BLaER1 (cell line): ENCODE measurements around the gene RHOBTB1.
A peak's percentile ranks its signal among the peaks of the same experiment; 100 is the strongest.
"Not testable (repeated sequence)": the region's sequence is repeated elsewhere in the genome, so short reads cannot be mapped to it uniquely, and the experiment has no call there.

ENCODE experiments used
- H3K27ac ChIP-seq: shearing (Covaris generic); formaldehyde crosslinking; 2 replicates; pipeline ENCODE4 v1.8.1; 2022
- H3K27me3 ChIP-seq: shearing (Covaris generic); formaldehyde crosslinking; 2 replicates; pipeline ENCODE4 v1.8.1; 2022
- H3K36me3 ChIP-seq: shearing (Covaris generic); formaldehyde crosslinking; 2 replicates; pipeline ENCODE4 v1.8.1; 2022
- H3K4me1 ChIP-seq: shearing (Covaris generic); formaldehyde crosslinking; 2 replicates; pipeline ENCODE4 v1.8.1; 2022
- H3K4me2 ChIP-seq: shearing (Covaris generic); formaldehyde crosslinking; 2 replicates; pipeline ENCODE4 v1.8.1; 2022
- H3K4me3 ChIP-seq: shearing (Covaris generic); formaldehyde crosslinking; 2 replicates; pipeline ENCODE4 v1.8.1; 2022
- H3K9ac ChIP-seq: shearing (Covaris generic); formaldehyde crosslinking; 2 replicates; pipeline ENCODE4 v1.8.1; 2022
- H3K9me3 ChIP-seq: shearing (Covaris generic); formaldehyde crosslinking; 2 replicates; pipeline ENCODE4 v1.8.1; 2022
- H4K20me1 ChIP-seq: shearing (Covaris generic); formaldehyde crosslinking; 2 replicates; pipeline ENCODE4 v1.8.1; 2022
- Cebpa-rat ChIP-seq: shearing (Covaris generic); IDR thresholded peaks from 2 replicates; pipeline ENCODE4 v1.8.1; 2022

RHOBTB1 gene

GRCh38 chr10:60908896-60909295 lies 35.1 kb downstream of the RHOBTB1 start:
- no peak overlapping the region for H3K27ac ChIP-seq
- H4K20me1 ChIP-seq, result no peaks in the 10 kb centered on the region; the same call in 1 of the 2 replicates
- H3K36me3 ChIP-seq, result peaks cover 28% of the 10 kb centered on the region
- no peak for TF ChIP-seq Cebpa-rat
- no peaks in the 10 kb centered on the region for H3K27me3 ChIP-seq
- peaks cover 52% of the 10 kb centered on the region for H3K4me1 ChIP-seq
- H3K9me3 ChIP-seq, result peaks cover 24% of the 10 kb centered on the region
- no peak overlapping the region for H3K4me3 ChIP-seq
- H3K4me2 ChIP-seq, result peak overlapping the region; percentile 18
- H3K9ac ChIP-seq, result no peak overlapping the region

GRCh38 chr10:60908031-60908430 lies 36.0 kb downstream of the RHOBTB1 start:
- Histone ChIP-seq H3K4me2 (no peak overlapping the region), H3K27me3 (no peaks in the 10 kb centered on the region), H3K4me3 (no peak overlapping the region), H3K27ac (no peak overlapping the region), H3K4me1 (peaks cover 45% of the 10 kb centered on the region), H3K36me3 (peaks cover 32% of the 10 kb centered on the region), H3K9me3 (peaks cover 24% of the 10 kb centered on the region), H4K20me1 (no peaks in the 10 kb centered on the region; the same call in 1 of the 2 replicates), H3K9ac (no peak overlapping the region)
- no peak for TF ChIP-seq Cebpa-rat

- H3K4me2 ChIP-seq, result no peak overlapping the region
- no peak overlapping the region for H3K27ac ChIP-seq
- H3K36me3 ChIP-seq, result peaks cover 37% of the 10 kb centered on the region
- H3K9me3 ChIP-seq, result peaks cover 24% of the 10 kb centered on the region
- H3K9ac ChIP-seq, result no peak overlapping the region
- H3K4me3 ChIP-seq, result no peak overlapping the region
- H4K20me1 ChIP-seq, result no peaks in the 10 kb centered on the region
- no peak for TF ChIP-seq Cebpa-rat
- H3K27me3 ChIP-seq, result no peaks in the 10 kb centered on the region
- peaks cover 37% of the 10 kb centered on the region for H3K4me1 ChIP-seq
These were observed 36.7 kb downstream of the RHOBTB1 start for GRCh38 chr10:60907236-60907635.

- H3K4me2 ChIP-seq, H3K9ac ChIP-seq, H3K27ac ChIP-seq, H4K20me1 ChIP-seq, H3K27me3 ChIP-seq, H3K4me3 ChIP-seq: not testable (repeated sequence)
- Histone ChIP-seq H3K4me1 (peaks cover 34% of the 10 kb centered on the region), H3K9me3 (peaks cover 24% of the 10 kb centered on the region), H3K36me3 (peaks cover 39% of the 10 kb centered on the region)
These were observed 37.2 kb downstream of the RHOBTB1 start for GRCh38 chr10:60906825-60907224.

- no peak overlapping the region for H3K27ac ChIP-seq
These were observed 37.6 kb downstream of the RHOBTB1 start for GRCh38 chr10:60906411-60906810.

GRCh38 chr10:60905580-60905979 lies 38.4 kb downstream of the RHOBTB1 start:
- Histone ChIP-seq H3K9me3 (peaks cover 24% of the 10 kb centered on the region), H3K9ac (no peak overlapping the region), H4K20me1 (no peaks in the 10 kb centered on the region), H3K4me1 (peaks cover 21% of the 10 kb centered on the region), H3K27me3 (no peaks in the 10 kb centered on the region), H3K27ac (no peak overlapping the region), H3K4me2 (no peak overlapping the region), H3K4me3 (no peak overlapping the region), H3K36me3 (peaks cover 41% of the 10 kb centered on the region)
- no peak for TF ChIP-seq Cebpa-rat

More at GRCh38 chr10:60906411-60906810, 37.6 kb downstream of the RHOBTB1 start:
- TF ChIP-seq Cebpa-rat, result no peak
- Histone ChIP-seq H4K20me1 (no peaks in the 10 kb centered on the region), H3K9me3 (peaks cover 24% of the 10 kb centered on the region), H3K4me3 (no peak overlapping the region), H3K9ac (no peak overlapping the region), H3K27me3 (no peaks in the 10 kb centered on the region), H3K4me1 (peaks cover 30% of the 10 kb centered on the region), H3K36me3 (peaks cover 41% of the 10 kb centered on the region), H3K4me2 (no peak overlapping the region)

GRCh38 chr10:60903096-60903495 lies 40.9 kb downstream of the RHOBTB1 start:
- H3K4me3 ChIP-seq, result no peak overlapping the region
- H3K9me3 ChIP-seq, result peaks cover 24% of the 10 kb centered on the region
- no peak overlapping the region for H3K27ac ChIP-seq
- no peaks in the 10 kb centered on the region for H4K20me1 ChIP-seq
- no peak for TF ChIP-seq Cebpa-rat
- H3K9ac ChIP-seq, result no peak overlapping the region
- H3K36me3 ChIP-seq, result peaks cover 49% of the 10 kb centered on the region
- no peaks in the 10 kb centered on the region for H3K27me3 ChIP-seq
- H3K4me2 ChIP-seq, result no peak overlapping the region
- no peaks in the 10 kb centered on the region for H3K4me1 ChIP-seq

- no peak for TF ChIP-seq Cebpa-rat
- Histone ChIP-seq H3K27me3 (no peaks in the 10 kb centered on the region), H4K20me1 (no peaks in the 10 kb centered on the region), H3K4me2 (no peak overlapping the region), H3K4me3 (no peak overlapping the region), H3K36me3 (peaks cover 41% of the 10 kb centered on the region), H3K4me1 (no peaks in the 10 kb centered on the region), H3K9ac (no peak overlapping the region), H3K9me3 (peaks cover 12% of the 10 kb centered on the region), H3K27ac (no peak overlapping the region)
These were observed 42.3 kb downstream of the RHOBTB1 start for GRCh38 chr10:60901561-60902235.

GRCh38 chr10:60899266-60899665 lies 44.7 kb downstream of the RHOBTB1 start:
- Histone ChIP-seq H3K9me3 (no peaks in the 10 kb centered on the region), H3K27me3 (no peaks in the 10 kb centered on the region), H3K4me3 (no peak overlapping the region), H3K9ac (no peak overlapping the region), H3K27ac (no peak overlapping the region), H3K4me2 (no peak overlapping the region), H3K4me1 (0 out of 2 replicates have a peak, but pooled peaks cover 8% of the 10 kb centered on the region), H4K20me1 (no peaks in the 10 kb centered on the region), H3K36me3 (peaks cover 27% of the 10 kb centered on the region)
- TF ChIP-seq Cebpa-rat, result no peak

GRCh38 chr10:60898321-60898720 lies 45.7 kb downstream of the RHOBTB1 start:
- Histone ChIP-seq H3K27me3 (no peaks in the 10 kb centered on the region), H3K27ac (no peak overlapping the region), H4K20me1 (no peaks in the 10 kb centered on the region), H3K4me1 (0 out of 2 replicates have a peak, but pooled peaks cover 8% of the 10 kb centered on the region), H3K4me2 (no peak overlapping the region), H3K4me3 (no peak overlapping the region), H3K9ac (no peak overlapping the region), H3K9me3 (no peaks in the 10 kb centered on the region), H3K36me3 (peaks cover 26% of the 10 kb centered on the region)
- TF ChIP-seq Cebpa-rat, result no peak
